ENCODE data around the gene RFX1. TPM values are rescaled to one million over a fixed set of nuclear protein-coding genes. Genes with fewer than 3 reads are reported as not detected.

The RFX1 gene
- total and polyA plus RNA-seq, 9 of the 15 experiments (the other 6 are each of a cell fraction or from before 2014, with no cell fraction given): 0.14 to 19.3 (median 1.2) TPM

DNA sequence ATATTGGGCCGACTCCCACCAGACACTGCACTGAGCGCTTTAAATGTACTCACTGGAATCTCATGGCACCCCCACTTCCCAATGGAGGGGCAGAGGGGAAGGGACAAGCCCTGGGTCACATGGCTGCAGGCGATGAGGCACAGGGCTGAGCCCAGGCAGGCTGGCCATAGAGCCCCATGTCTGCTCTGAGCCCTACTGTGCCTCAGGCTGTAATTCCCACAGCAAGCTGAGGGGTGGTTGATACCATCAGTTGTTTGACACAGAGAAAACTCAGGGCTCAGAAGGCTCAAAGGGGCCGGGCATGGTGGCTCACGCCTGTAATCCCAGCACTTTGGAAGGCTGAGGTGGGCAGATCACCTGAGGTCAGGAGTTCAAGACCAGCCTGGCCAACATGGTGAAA is 25.1 kb downstream of the RFX1 start:
- peaks cover 0 to 64% of the 10 kb centered on the region in 2 experiments; a peak in 2 of 5 replicates for H3K4me1 ChIP-seq (replicated peaks in 1 of 2; ENCODE audit: control insufficient read depth in 2 of 2, insufficient read depth in 2 of 2, low read length in 2 of 2)
- peak overlapping the region in 1 of 2 experiments; percentile 78; a peak in 2 of 4 replicates for H3K9ac ChIP-seq (ENCODE audit: insufficient read depth in 1 of 2, low read depth in 2 of 2, low read length in 2 of 2)
- no peak overlapping the region for H3K27ac ChIP-seq (ENCODE audit: extremely low read depth, low read depth, low read length)
- no peaks in the 10 kb centered on the region for H3K27me3 ChIP-seq (ENCODE audit: control insufficient read depth in 2 of 2, insufficient read depth in 2 of 2, low read length in 2 of 2)
- no peaks in the 10 kb centered on the region for H3K79me2 ChIP-seq (ENCODE audit: control insufficient read depth, insufficient read depth, low read length)
- no peak overlapping the region for H3K4me2 ChIP-seq (ENCODE audit: insufficient read depth, low read length)
- H4K20me1 ChIP-seq (replicated peaks; ENCODE audit: control insufficient read depth, insufficient read depth, low read length): no peaks in the 10 kb centered on the region
- TF ChIP-seq, protein P1, sequence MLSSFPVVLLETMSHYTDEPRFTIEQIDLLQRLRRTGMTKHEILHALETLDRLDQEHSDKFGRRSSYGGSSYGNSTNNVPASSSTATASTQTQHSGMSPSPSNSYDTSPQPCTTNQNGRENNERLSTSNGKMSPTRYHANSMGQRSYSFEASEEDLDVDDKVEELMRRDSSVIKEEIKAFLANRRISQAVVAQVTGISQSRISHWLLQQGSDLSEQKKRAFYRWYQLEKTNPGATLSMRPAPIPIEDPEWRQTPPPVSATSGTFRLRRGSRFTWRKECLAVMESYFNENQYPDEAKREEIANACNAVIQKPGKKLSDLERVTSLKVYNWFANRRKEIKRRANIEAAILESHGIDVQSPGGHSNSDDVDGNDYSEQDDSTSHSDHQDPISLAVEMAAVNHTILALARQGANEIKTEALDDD (IDR thresholded peaks at IDR 0.05): no peak
- TF ChIP-seq BMI1 (IDR thresholded peaks at IDR 0.05; ENCODE audit: low read length): no peak
- TF ChIP-seq PML (IDR thresholded peaks at IDR 0.05; ENCODE audit: low read length): no peak
- TF ChIP-seq FOXM1 (IDR thresholded peaks at IDR 0.05; ENCODE audit: low read depth): no peak
- no peak for TF ChIP-seq FOXM1 (CRISPR knock-in tag; IDR thresholded peaks at IDR 0.05; ENCODE audit: low read depth)
- TF ChIP-seq CCAR2 (IDR thresholded peaks at IDR 0.05; ENCODE audit: low read depth, low read length): no peak
- TF ChIP-seq ZNF24 (IDR thresholded peaks at IDR 0.05): no peak
- TF ChIP-seq TBL1XR1 (IDR thresholded peaks at IDR 0.05; ENCODE audit: low read length in 2 of 2): no peak
- TF ChIP-seq HCFC1 (IDR thresholded peaks at IDR 0.05; ENCODE audit: low read depth, low read length): no peak
- TF ChIP-seq KLF13 (tag; IDR thresholded peaks at IDR 0.05; ENCODE audit: borderline replicate concordance, low read depth): no peak
- no peak for TF ChIP-seq ETV6 (IDR thresholded peaks at IDR 0.05; ENCODE audit: borderline replicate concordance in 1 of 2, low read depth in 2 of 2, low read length in 1 of 2)
- no peak for TF ChIP-seq ETV6 (CRISPR knock-in tag; IDR thresholded peaks at IDR 0.05; ENCODE audit: borderline replicate concordance)
- TF ChIP-seq ZFX (CRISPR knock-in tag; IDR thresholded peaks at IDR 0.05): no peak
- no peak for TF ChIP-seq ZZZ3 (IDR thresholded peaks at IDR 0.05)
- TF ChIP-seq PHF21A (IDR thresholded peaks at IDR 0.05; ENCODE audit: borderline replicate concordance, low read depth): no peak
- no peak for TF ChIP-seq BRCA1 (IDR thresholded peaks at IDR 0.05)
- TF ChIP-seq BRCA1 (CRISPR knock-in tag; IDR thresholded peaks at IDR 0.05): no peak
- no peak for TF ChIP-seq TAF1 (IDR thresholded peaks at IDR 0.05; ENCODE audit: control insufficient read depth, extremely low read depth, insufficient read depth, low read length, severe bottlenecking)
- TF ChIP-seq, protein P2, sequence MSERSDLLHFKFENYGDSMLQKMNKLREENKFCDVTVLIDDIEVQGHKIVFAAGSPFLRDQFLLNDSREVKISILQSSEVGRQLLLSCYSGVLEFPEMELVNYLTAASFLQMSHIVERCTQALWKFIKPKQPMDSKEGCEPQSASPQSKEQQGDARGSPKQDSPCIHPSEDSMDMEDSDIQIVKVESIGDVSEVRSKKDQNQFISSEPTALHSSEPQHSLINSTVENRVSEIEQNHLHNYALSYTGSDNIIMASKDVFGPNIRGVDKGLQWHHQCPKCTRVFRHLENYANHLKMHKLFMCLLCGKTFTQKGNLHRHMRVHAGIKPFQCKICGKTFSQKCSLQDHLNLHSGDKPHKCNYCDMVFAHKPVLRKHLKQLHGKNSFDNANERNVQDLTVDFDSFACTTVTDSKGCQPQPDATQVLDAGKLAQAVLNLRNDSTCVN (CRISPR knock-in tag; IDR thresholded peaks at IDR 0.05): no peak
- no peak for TF ChIP-seq FOXK2 (conservative IDR thresholded peaks at IDR 0.05 in 1 of 2, IDR thresholded peaks at IDR 0.05 in 1 of 2; ENCODE audit: low read depth in 2 of 2)
- TF ChIP-seq ZNF589 (CRISPR knock-in tag; IDR thresholded peaks at IDR 0.05; ENCODE audit: low read depth): no peak
- BruUV-seq (replicated peaks): no TSS peak
- ChIA-PET CTCF (ENCODE audit: low intra/inter-chr PET ratio) (no interaction called here), POLR2A (no interaction called here)
- H3K9me3 ChIP-seq (replicated peaks; ENCODE audit: control insufficient read depth, insufficient read depth, low read depth, low read length): no peaks in the 10 kb centered on the region
- WGBS (ENCODE audit: insufficient coverage, low coverage, missing lambda C conversion rate): 80% methylated on average over 5 of the region's 5 CpGs
- H3K4me3 ChIP-seq: no peak overlapping the region
- DNase-seq (ENCODE audit: extremely low read depth in 1 of 4, low spot score in 3 of 4): no peak
- ATAC-seq: peak; percentile 18; the same call in 1 of the 3 replicates
- intact Hi-C loops (cut with micrococcal nuclease) (no loop called here), in situ Hi-C loops (cut with MboI) (no loop called here)
- no peak for FAIRE-seq
- peaks cover 37% of the 10 kb centered on the region; the same call in 1 of the 3 replicates for H3K36me3 ChIP-seq (ENCODE audit: control insufficient read depth, insufficient read depth, low read length)
- H3K9me1 ChIP-seq (ENCODE audit: control insufficient read depth, insufficient read depth, low read length): no peaks in the 10 kb centered on the region
- H2AFZ ChIP-seq (ENCODE audit: low read depth, low read length): no peak overlapping the region
